ENCODE measurements around the gene PDGFRB.

The PDGFRB gene

GRCh38 chr5:150155258-150156026, at the start of gene PDGFRB:
PDGFRB (minus strand) TSS chr5:150155845; CDS start chr5:150137047, 18,798 bp downstream.
- DNase-seq = peak; percentile 2

GRCh38 chr5:150204590-150204960, 48.9 kb upstream of the PDGFRB start:
- no peak for DNase-seq

GRCh38 chr5:150203832-150204589, 48.4 kb upstream of the PDGFRB start:
- no peak for DNase-seq

- DNase-seq = no peak
Measured at GRCh38 chr5:150202501-150202900, 46.9 kb upstream of the PDGFRB start.

- DNase-seq = no peak
Measured at GRCh38 chr5:150197476-150197875, 41.8 kb upstream of the PDGFRB start.

- no peak for DNase-seq
Measured at GRCh38 chr5:150196986-150197385, 41.3 kb upstream of the PDGFRB start.

- DNase-seq = no peak
Measured at GRCh38 chr5:150196514-150196913, 40.9 kb upstream of the PDGFRB start.

GRCh38 chr5:150195736-150196485, 40.3 kb upstream of the PDGFRB start:
- no peak for DNase-seq

- DNase-seq = no peak
Measured at GRCh38 chr5:150192462-150192861, 36.8 kb upstream of the PDGFRB start.

- no peak for DNase-seq
Measured at GRCh38 chr5:150190987-150191386, 35.3 kb upstream of the PDGFRB start.

GRCh38 chr5:150190503-150190979, 34.9 kb upstream of the PDGFRB start:
- DNase-seq = no peak

GRCh38 chr5:150189728-150190502, 34.3 kb upstream of the PDGFRB start, which contains the start of gene SLC6A7:
SLC6A7 (plus strand) TSS chr5:150190062; CDS start chr5:150190328, 266 bp downstream.
- no peak for DNase-seq

GRCh38 chr5:150189326-150189725, 33.7 kb upstream of the PDGFRB start:
- DNase-seq = no peak

GRCh38 chr5:150188146-150188842, 32.6 kb upstream of the PDGFRB start:
- no peak for DNase-seq

- no peak for DNase-seq
Measured at GRCh38 chr5:150186897-150187296, 31.3 kb upstream of the PDGFRB start.

GRCh38 chr5:150186137-150186536, 30.5 kb upstream of the PDGFRB start:
- DNase-seq = no peak

- DNase-seq = no peak
Measured at GRCh38 chr5:150184990-150185912, 29.6 kb upstream of the PDGFRB start.

- no peak for DNase-seq
Measured at GRCh38 chr5:150184006-150184405, 28.4 kb upstream of the PDGFRB start.

GRCh38 chr5:150183436-150183835, 27.8 kb upstream of the PDGFRB start:
- no peak for DNase-seq

- no peak for DNase-seq
Measured at GRCh38 chr5:150182774-150183173, 27.1 kb upstream of the PDGFRB start.

Measured in NCI-H748 treated with DMSO at 0.1 percent for 48 hours (cell line).